CD4-positive, alpha-beta memory T cell (primary cell): ENCODE data around the gene MAPK6. TPM values are rescaled to one million over a fixed set of nuclear protein-coding genes. Genes with fewer than 3 reads are reported as not detected.

ENCODE experiments used
- polyA plus RNA-seq, 2 donors: library from polyadenylated mRNA; unstranded; fragments of 300-500 nt; fragmentation: Illumina TruSeq; gene quantifications; one replicate each; pipeline ENCODE4 v1.2.3, GENCODE V29; 2021
- total RNA-seq, 2 experiments: library from RNA; stranded (reverse); gene quantifications; one replicate each; pipeline ENCODE4 v1.2.3, GENCODE V29; 2021

MAPK6 gene
- total and polyA plus RNA-seq, 4 experiments from 2014 or later, result 7.1 to 24.0 (median 13.1) TPM

Other genes with a start within 250 kb of the MAPK6 start
- 10 to 100 TPM; 53.6 to 59.3 TPM for gene TMOD3, start 189.6 kb upstream of the MAPK6 start, total RNA-seq
- 10 to 100 TPM; 37.8 to 39.2 TPM for gene TMOD3, start 189.6 kb upstream of the MAPK6 start, polyA plus RNA-seq
- 10 to 100 TPM; 21.7 to 22.2 TPM for gene LEO1, start 47.4 kb upstream of the MAPK6 start, total RNA-seq
- gene LEO1, start 47.4 kb upstream of the MAPK6 start, polyA plus RNA-seq, result 10 to 100 TPM; 12.6 to 28.0 TPM
- under 1 TPM; 0.42 to 0.84 TPM for gene BCL2L10, start 93.6 kb downstream of the MAPK6 start, total RNA-seq
- not detected for gene BCL2L10, start 93.6 kb downstream of the MAPK6 start, polyA plus RNA-seq
- gene GNB5, start 172.2 kb downstream of the MAPK6 start, total RNA-seq, result 10 to 100 TPM; 69.5 to 69.9 TPM
- 10 to 100 TPM; 52.2 to 54.1 TPM for gene GNB5, start 172.2 kb downstream of the MAPK6 start, polyA plus RNA-seq